Posterior cingulate gyrus (tissue), 11 donors: Measurements from ENCODE around the gene PDE4D.

Source experiments
- DNase-seq, 10 donors: peaks; one replicate each; pipeline versions ENCODE4 v3.0.0 to v3.0.0-alpha.2; 2020 to 2021; ENCODE audit warnings: mixed read lengths in 3 of 10
- intact Hi-C: fragments of 100-400 bp; cut with DNase I; formaldehyde crosslinking; loops from one replicate; pipeline ENCODE4 v1.15.1; 2023

The PDE4D gene

GRCh38 chr5:59287361-59287760, 606.2 kb downstream of the PDE4D start:
- intact Hi-C loops: no loop called here
- DNase-seq: no peak

GRCh38 chr5:59286510-59286909, 607.0 kb downstream of the PDE4D start:
- intact Hi-C loops: no loop called here

GRCh38 chr5:59285300-59286016, 608.1 kb downstream of the PDE4D start:
- no peak for DNase-seq
- intact Hi-C loops: no loop called here

More at GRCh38 chr5:59286510-59286909, 607.0 kb downstream of the PDE4D start:
- DNase-seq: no peak

- intact Hi-C loops: no loop called here
- no peak for DNase-seq
These were observed 610.8 kb downstream of the PDE4D start for GRCh38 chr5:59282726-59283125.

GRCh38 chr5:59279979-59280378, 613.5 kb downstream of the PDE4D start:
- intact Hi-C loops: no loop called here

GRCh38 chr5:59276917-59277372, 616.6 kb downstream of the PDE4D start:
- intact Hi-C loops: no loop called here
- DNase-seq: no peak

More at GRCh38 chr5:59279979-59280378, 613.5 kb downstream of the PDE4D start:
- no peak for DNase-seq

- no peak for DNase-seq
- intact Hi-C loops: no loop called here
These were observed 617.2 kb downstream of the PDE4D start for GRCh38 chr5:59276325-59276675.

GRCh38 chr5:59275510-59276324, 617.8 kb downstream of the PDE4D start:
- intact Hi-C loops: no loop called here
- no peak for DNase-seq

- intact Hi-C loops: no loop called here
- DNase-seq: no peak
These were observed 618.4 kb downstream of the PDE4D start for GRCh38 chr5:59275170-59275509.

- intact Hi-C loops: no loop called here
These were observed 619.4 kb downstream of the PDE4D start for GRCh38 chr5:59274106-59274636.

GRCh38 chr5:59272809-59273427, 620.6 kb downstream of the PDE4D start:
- no peak for DNase-seq
- intact Hi-C loops: no loop called here

More at GRCh38 chr5:59274106-59274636, 619.4 kb downstream of the PDE4D start:
- DNase-seq: no peak

GRCh38 chr5:59268756-59269415, 624.6 kb downstream of the PDE4D start:
- intact Hi-C loops: no loop called here

GRCh38 chr5:59267033-59267432, 626.5 kb downstream of the PDE4D start:
- intact Hi-C loops: no loop called here
- DNase-seq: no peak

More at GRCh38 chr5:59268756-59269415, 624.6 kb downstream of the PDE4D start:
- DNase-seq: no peak

- no peak for DNase-seq
- intact Hi-C loops: no loop called here
These were observed 627.1 kb downstream of the PDE4D start for GRCh38 chr5:59266410-59266809.

- intact Hi-C loops: no loop called here
- DNase-seq: no peak
These were observed 628.8 kb downstream of the PDE4D start for GRCh38 chr5:59264639-59265245.

GRCh38 chr5:59264013-59264412, 629.5 kb downstream of the PDE4D start:
- no peak for DNase-seq
- intact Hi-C loops: no loop called here

GRCh38 chr5:59261969-59262368, 631.6 kb downstream of the PDE4D start:
- intact Hi-C loops: no loop called here
- no peak for DNase-seq

GRCh38 chr5:59260973-59261372, 632.6 kb downstream of the PDE4D start:
- intact Hi-C loops: no loop called here
- DNase-seq: no peak

- no peak for DNase-seq
- intact Hi-C loops: no loop called here
These were observed 633.3 kb downstream of the PDE4D start for GRCh38 chr5:59260200-59260599.

GRCh38 chr5:59259237-59259636, 634.3 kb downstream of the PDE4D start:
- no peak for DNase-seq
- intact Hi-C loops: no loop called here
